ENCODE results near the gene NRG3.
A peak's percentile ranks its signal among the peaks of the same experiment; 100 is the strongest.
"Not testable (repeated sequence)": the region's sequence is repeated elsewhere in the genome, so short reads cannot be mapped to it uniquely, and the experiment has no call there.

The NRG3 gene

GRCh38 chr10:82661701-82662100 is 786.7 kb downstream of the NRG3 start:
- no peak for ATAC-seq
- TF ChIP-seq CSRNP3 (CRISPR knock-in tag; IDR thresholded peaks at IDR 0.05): no peak
- no peak for TF ChIP-seq ZC3H10 (CRISPR knock-in tag; IDR thresholded peaks at IDR 0.05)
- no peak for TF ChIP-seq CSDC2 (CRISPR knock-in tag; IDR thresholded peaks at IDR 0.05)
- no peak for TF ChIP-seq OSR1 (CRISPR knock-in tag; IDR thresholded peaks at IDR 0.05)
- no peak for TF ChIP-seq ZFP30 (CRISPR knock-in tag; IDR thresholded peaks at IDR 0.05)
- TF ChIP-seq PPARA (CRISPR knock-in tag; IDR thresholded peaks at IDR 0.05; ENCODE audit: borderline replicate concordance): no peak
- TF ChIP-seq ARNTL (CRISPR knock-in tag; IDR thresholded peaks at IDR 0.05; ENCODE audit: borderline replicate concordance, low read depth): no peak
- no peak for TF ChIP-seq ISL1 (CRISPR knock-in tag; IDR thresholded peaks at IDR 0.05)
- TF ChIP-seq RARB (CRISPR knock-in tag; IDR thresholded peaks at IDR 0.05): no peak
- TF ChIP-seq, protein P1, sequence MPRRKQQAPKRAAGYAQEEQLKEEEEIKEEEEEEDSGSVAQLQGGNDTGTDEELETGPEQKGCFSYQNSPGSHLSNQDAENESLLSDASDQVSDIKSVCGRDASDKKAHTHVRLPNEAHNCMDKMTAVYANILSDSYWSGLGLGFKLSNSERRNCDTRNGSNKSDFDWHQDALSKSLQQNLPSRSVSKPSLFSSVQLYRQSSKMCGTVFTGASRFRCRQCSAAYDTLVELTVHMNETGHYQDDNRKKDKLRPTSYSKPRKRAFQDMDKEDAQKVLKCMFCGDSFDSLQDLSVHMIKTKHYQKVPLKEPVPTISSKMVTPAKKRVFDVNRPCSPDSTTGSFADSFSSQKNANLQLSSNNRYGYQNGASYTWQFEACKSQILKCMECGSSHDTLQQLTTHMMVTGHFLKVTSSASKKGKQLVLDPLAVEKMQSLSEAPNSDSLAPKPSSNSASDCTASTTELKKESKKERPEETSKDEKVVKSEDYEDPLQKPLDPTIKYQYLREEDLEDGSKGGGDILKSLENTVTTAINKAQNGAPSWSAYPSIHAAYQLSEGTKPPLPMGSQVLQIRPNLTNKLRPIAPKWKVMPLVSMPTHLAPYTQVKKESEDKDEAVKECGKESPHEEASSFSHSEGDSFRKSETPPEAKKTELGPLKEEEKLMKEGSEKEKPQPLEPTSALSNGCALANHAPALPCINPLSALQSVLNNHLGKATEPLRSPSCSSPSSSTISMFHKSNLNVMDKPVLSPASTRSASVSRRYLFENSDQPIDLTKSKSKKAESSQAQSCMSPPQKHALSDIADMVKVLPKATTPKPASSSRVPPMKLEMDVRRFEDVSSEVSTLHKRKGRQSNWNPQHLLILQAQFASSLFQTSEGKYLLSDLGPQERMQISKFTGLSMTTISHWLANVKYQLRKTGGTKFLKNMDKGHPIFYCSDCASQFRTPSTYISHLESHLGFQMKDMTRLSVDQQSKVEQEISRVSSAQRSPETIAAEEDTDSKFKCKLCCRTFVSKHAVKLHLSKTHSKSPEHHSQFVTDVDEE (CRISPR knock-in tag; IDR thresholded peaks at IDR 0.05): no peak
- TF ChIP-seq ESRRG (CRISPR knock-in tag; IDR thresholded peaks at IDR 0.05): no peak
- no peak for TF ChIP-seq GLIS3 (CRISPR knock-in tag; IDR thresholded peaks at IDR 0.05)
- no peak for TF ChIP-seq ZNF8 (CRISPR knock-in tag; IDR thresholded peaks at IDR 0.05)
- TF ChIP-seq BACH2 (CRISPR knock-in tag; IDR thresholded peaks at IDR 0.05; ENCODE audit: borderline replicate concordance): no peak
- TF ChIP-seq, protein P2, sequence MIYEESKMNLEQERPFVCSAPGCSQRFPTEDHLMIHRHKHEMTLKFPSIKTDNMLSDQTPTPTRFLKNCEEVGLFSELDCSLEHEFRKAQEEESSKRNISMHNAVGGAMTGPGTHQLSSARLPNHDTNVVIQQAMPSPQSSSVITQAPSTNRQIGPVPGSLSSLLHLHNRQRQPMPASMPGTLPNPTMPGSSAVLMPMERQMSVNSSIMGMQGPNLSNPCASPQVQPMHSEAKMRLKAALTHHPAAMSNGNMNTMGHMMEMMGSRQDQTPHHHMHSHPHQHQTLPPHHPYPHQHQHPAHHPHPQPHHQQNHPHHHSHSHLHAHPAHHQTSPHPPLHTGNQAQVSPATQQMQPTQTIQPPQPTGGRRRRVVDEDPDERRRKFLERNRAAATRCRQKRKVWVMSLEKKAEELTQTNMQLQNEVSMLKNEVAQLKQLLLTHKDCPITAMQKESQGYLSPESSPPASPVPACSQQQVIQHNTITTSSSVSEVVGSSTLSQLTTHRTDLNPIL (CRISPR knock-in tag; IDR thresholded peaks at IDR 0.05; ENCODE audit: low read depth): no peak
- no peak for TF ChIP-seq SNAI2 (CRISPR knock-in tag; IDR thresholded peaks at IDR 0.05)
- no peak for TF ChIP-seq ZFP3 (CRISPR knock-in tag; IDR thresholded peaks at IDR 0.05)

- ATAC-seq: peak; percentile 94
- TF ChIP-seq ISL1 (CRISPR knock-in tag; IDR thresholded peaks at IDR 0.05): peak; percentile 73
- no peak for TF ChIP-seq CSDC2 (CRISPR knock-in tag; IDR thresholded peaks at IDR 0.05)
- TF ChIP-seq ESRRG (CRISPR knock-in tag; IDR thresholded peaks at IDR 0.05): no peak
- TF ChIP-seq, protein P2 (CRISPR knock-in tag; IDR thresholded peaks at IDR 0.05; ENCODE audit: low read depth): no peak
- TF ChIP-seq OSR1 (CRISPR knock-in tag; IDR thresholded peaks at IDR 0.05): no peak
- TF ChIP-seq ZFP30 (CRISPR knock-in tag; IDR thresholded peaks at IDR 0.05): no peak
- 0 out of 2 replicates have a peak, but pooled peaks have one; percentile 38 for TF ChIP-seq ZFP3 (CRISPR knock-in tag; IDR thresholded peaks at IDR 0.05)
- no peak for TF ChIP-seq ZNF70 (CRISPR knock-in tag; IDR thresholded peaks at IDR 0.05)
Measured at GRCh38 chr10:82668221-82668895, 793.4 kb downstream of the NRG3 start.

DNA sequence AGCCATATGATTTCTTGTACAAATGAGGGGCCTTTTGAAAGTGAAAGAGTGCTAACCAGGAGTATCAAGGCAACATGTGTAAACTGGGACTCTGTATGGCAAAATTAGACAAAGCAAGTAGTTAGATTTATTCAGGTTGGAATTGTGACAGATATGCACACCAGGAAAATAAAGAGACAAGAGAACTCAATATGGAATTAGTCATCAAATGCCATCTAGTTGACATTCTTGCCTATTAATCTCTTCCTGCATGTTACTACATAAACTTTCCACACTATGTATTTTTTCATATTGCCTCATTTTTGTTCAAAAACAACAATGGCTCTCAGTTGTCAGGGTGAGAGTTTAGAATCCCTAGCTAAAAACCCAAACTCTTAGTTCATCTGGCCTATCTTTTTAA is 799.0 kb downstream of the NRG3 start:
- ATAC-seq: peak; percentile 54

DNA sequence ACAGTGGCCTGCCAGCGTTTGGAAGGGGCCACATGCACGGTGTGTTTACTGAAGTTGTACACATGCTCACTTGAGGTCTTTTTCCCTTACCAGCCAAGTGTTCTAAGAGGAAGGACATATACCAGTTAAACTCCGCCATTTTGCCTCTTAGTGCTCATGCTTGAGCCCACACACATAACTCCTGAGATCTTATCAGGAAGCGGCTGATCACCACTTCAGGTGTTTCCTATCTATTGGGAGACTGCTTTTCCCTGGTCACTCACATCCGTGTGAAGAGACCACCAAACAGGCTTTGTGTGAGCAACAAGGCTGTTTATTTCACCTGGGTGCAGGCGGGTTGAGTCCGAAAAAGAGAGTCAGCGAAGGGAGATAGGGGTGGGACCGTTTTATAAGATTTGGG is 802.9 kb downstream of the NRG3 start:
- not testable (repeated sequence) for ATAC-seq

More for the DNA sequence above, 799.0 kb downstream of the NRG3 start:
- peak; percentile 38 for TF ChIP-seq ISL1 (CRISPR knock-in tag; IDR thresholded peaks at IDR 0.05)
- TF ChIP-seq ZFP30 (CRISPR knock-in tag; IDR thresholded peaks at IDR 0.05): no peak
- TF ChIP-seq RARB (CRISPR knock-in tag; IDR thresholded peaks at IDR 0.05): no peak

GRCh38 chr10:82678451-82678850 is 803.5 kb downstream of the NRG3 start:
- ATAC-seq: not testable (repeated sequence)
